GM19099 (cell line): ENCODE results near the gene ASB5.

ENCODE experiments used
- POLR2A ChIP-seq: IDR thresholded peaks from 3 replicates; pipeline ENCODE4 v1.6.1; 2011; ENCODE audit warnings: low read depth; ENCODE audit not compliant: insufficient read length; ENCODE audit errors: extremely low read depth

The ASB5 gene, protein sequence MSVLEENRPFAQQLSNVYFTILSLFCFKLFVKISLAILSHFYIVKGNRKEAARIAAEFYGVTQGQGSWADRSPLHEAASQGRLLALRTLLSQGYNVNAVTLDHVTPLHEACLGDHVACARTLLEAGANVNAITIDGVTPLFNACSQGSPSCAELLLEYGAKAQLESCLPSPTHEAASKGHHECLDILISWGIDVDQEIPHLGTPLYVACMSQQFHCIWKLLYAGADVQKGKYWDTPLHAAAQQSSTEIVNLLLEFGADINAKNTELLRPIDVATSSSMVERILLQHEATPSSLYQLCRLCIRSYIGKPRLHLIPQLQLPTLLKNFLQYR

GRCh38 chr4:176268963-176269362, at the start of gene ASB5:
ASB5 (minus strand) TSS chr4:176269222; CDS start chr4:176269108, 114 bp downstream.
- TF ChIP-seq POLR2A, result no peak

DNA sequence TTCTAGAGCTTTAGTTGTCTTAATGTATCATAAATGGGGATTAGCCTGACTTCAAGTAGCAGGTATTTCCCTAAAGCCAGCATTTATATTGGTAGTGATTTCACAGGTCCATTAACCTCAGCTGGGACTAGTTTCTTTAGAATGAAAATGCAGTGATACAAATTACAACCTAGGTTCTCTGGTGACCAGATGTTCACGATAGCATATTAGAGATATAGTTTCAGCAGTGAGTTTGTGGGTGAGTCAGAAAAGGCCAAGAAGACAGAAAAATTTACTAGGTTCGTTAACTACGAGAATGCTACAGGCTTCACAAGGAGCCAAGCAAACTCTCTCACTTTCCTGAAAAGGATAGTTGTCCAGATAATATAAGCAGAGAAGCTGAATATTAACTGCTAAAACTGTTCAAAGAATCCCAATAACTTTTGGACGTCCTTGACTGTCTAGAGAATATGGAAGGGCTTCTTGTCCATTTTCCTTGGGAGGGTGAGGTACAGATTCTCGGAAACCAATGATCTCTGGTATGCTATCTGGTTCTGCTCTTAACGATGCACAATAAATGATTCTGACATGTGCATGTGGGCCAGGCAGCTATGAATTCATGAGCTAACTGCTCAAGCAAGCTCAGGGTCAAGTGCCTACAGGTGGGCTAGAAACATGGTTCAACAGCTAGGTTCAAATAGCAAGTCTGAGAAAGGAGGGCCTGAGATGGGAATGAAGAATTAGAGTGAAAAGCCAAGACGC, 44.7 kb upstream of the ASB5 start:
- TF ChIP-seq POLR2A, result no peak

GRCh38 chr4:176309772-176310171, 40.8 kb upstream of the ASB5 start:
- no peak for TF ChIP-seq POLR2A

DNA sequence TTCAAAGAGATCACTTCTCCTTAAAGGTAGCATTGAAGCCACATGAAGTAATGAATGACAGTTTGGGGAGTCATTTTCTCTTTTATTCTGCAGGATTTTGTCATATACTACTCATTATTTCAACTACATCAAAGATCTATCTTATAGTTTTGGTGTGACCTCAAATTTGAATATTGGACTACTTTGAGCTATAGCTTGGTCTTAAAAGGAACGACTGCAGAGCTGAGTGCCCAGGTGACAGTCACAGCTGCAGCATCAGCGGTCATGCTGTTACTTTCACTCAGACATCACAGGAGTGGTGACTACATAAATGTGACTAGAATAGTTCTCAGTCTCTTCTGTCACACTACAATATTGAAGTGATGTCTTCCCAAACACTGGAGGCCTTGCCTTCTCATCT, 40.0 kb upstream of the ASB5 start:
- TF ChIP-seq POLR2A, result no peak

DNA sequence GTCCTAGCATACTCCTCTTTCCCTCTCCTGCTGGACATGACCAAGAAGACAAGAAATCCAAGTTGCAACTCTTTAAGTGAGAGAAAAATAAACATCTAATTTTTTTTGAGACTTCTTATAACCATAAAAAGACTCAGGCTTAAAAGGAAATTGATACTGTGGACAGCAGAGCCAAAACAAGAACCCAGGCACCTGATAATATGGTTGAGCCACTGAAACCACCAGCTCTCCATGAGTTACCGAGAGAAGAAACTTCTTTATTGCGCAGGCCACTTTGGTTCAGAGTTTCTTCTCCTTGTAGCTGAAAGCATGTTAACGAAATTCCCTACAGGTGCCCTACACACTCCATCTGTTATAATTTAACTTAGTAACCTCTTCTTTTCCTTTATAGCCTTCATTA, 39.4 kb upstream of the ASB5 start:
- no peak for TF ChIP-seq POLR2A

GRCh38 chr4:176307666-176307930, 38.6 kb upstream of the ASB5 start:
- TF ChIP-seq POLR2A, result no peak

GRCh38 chr4:176306837-176307665, 38.0 kb upstream of the ASB5 start:
- TF ChIP-seq POLR2A, result no peak

DNA sequence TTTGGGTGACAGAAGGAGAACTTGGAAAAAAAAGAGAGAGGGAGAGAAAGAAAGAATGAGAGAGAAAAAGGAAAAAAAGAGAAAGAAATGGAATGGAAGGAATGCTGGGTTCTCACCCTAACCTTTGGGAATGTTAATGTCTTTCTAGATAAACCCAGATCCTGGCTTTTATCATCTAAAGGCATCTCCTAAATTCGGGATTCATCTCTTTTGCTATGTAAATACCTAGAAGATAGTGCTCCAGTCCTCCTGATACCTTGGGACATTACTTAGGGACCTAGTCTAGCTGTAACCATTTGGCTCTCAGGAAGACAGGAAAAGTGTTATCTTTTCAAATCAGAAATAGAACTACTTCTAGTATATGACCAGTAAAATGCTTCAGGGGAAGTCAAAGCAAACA, 34.9 kb upstream of the ASB5 start:
- no peak for TF ChIP-seq POLR2A

DNA sequence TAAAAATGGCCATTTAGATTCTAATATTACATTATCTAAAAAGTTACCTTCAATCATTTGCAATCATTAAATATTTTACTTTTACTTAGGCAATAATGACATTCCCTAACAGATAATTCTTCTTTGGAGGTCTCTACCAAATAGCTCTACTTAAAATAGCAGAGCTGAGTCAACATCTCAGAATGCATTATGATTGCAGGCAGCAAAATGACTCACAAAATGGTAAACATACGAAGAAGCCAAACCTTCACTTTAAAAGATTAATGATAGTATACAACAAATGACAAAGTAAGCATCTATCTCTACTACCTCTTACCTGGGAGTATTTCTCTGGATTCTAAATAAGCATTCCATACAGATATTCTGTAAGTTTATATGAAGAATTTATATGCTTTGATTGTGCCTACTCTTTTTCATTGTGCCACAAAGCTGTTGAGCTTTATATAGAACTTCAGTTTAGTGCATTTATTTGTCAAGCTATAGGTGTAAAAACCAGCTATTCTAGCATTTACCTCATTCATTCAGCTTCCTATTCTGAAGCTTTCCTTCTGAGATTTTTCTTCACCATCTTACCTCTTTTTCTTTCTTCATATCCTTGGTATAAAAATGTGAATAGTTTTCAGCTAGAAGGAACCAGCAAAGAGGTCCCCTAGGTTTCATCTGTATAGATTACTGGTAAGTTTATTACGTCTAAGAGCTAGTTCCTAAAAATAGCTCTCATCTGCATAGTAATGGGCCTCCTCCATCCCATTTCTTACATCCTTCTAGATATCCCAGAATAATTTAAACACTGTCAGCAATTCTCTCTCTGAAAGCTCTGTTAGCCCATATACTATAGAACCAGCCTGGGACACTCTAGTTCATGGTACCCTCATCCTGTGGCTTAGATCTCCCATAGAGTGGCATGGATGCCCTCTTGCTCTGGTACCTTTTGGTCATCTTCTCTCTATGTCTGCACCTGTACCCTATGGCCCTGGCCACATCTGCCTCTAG, 33.6 kb upstream of the ASB5 start:
- TF ChIP-seq POLR2A, result no peak

GRCh38 chr4:176300565-176300964, 31.5 kb upstream of the ASB5 start:
- TF ChIP-seq POLR2A, result no peak

- TF ChIP-seq POLR2A, result no peak
These were observed 31.0 kb upstream of the ASB5 start for GRCh38 chr4:176300036-176300435.

DNA sequence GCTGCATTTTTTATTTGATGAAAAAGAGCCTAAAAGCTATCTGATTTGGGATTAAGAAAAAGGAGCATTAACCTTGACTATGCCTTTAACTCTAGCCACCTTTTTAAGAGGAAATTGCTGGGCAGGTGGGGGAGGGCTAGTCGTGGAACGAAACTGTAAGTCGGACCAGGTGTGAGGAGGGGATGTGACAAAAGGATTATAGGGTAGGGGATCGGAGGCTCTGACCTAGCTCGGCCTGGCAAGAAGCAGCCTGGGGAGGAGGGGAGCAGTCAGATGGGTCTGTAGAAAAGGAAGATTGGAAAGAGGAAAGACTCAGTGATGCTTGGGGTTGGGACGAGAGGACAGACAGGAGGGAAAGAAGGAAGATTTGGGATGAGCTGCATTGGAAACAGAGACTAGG, 29.6 kb upstream of the ASB5 start:
- TF ChIP-seq POLR2A, result no peak

GRCh38 chr4:176293660-176294059, 24.6 kb upstream of the ASB5 start:
- no peak for TF ChIP-seq POLR2A

DNA sequence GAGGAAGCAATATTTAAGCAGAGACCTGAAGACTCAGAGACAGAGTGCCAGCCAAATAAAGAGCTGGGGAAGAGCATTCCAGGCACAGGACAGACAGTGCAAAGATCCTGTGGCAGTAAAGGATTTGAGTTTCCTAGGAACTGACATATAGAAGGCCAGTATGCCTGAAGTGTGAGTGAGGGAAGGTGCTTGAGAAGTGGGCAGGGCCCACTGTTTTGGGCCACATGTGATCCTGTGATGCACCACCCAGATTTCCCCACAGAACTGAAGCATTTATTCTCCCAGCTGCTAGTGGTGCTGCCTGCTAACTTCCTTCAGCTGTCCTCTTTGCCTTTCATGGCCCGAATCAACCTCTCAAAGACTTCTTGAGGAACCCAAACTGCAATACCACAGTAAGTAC, 23.9 kb upstream of the ASB5 start:
- no peak for TF ChIP-seq POLR2A

DNA sequence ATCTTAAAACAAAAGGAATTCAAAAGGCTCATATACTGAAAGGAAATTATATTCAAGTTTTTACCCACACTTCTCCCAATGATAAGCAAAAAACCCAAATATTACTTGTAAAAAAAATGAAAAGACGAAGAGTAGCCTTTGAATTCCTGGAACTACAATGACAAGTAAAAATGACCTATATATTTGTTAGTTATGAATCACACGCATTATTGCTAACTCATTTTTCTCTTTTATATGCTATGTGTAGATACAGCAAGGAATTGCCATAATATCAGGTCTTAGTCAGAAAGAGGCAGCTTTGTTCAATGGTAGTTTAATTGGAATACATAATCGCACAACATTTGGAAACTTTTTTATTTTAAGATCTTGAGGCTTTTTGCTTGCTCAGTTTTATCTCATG, 22.7 kb upstream of the ASB5 start:
- no peak for TF ChIP-seq POLR2A

DNA sequence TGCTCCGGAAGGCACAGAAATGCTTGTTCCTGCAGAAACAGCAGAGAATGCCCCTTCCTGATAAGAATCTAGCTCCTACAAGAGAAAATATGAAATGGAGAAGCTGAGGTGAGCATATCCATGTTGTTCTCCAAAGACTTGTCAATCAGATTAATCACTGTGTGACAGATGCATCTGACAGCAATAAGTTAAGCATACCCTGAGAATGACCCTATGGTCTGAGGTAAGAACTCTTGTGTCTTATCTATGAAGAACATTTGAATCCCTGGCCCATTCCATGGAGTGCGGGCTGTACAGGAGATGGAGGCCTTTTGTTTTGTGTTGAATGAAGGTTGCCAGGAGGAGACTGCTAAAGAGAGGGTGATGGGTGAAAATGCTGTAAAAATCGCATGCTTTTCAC, 21.5 kb upstream of the ASB5 start:
- no peak for TF ChIP-seq POLR2A
